ENCODE results near the gene RNF141.

DNA sequence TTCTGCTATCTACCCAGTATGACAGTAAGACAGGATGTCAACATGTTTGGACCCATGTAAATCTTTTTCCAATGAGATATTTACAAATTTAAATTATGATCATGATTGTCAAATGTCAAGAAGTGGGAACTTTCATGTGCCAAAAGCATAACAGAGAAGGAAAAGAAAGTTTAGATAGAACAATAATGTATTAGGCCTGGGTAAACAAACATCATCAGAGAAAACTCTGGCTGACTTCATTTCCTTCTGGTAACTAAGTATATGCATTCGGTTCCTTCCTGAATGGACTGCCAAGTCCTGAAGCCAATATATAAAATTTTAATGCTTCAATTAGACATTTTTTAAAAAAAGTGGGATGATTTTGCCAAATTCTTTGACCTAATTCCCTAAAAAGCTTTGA lies 16.5 kb downstream of the RNF141 start:
- TF ChIP-seq, protein P1, sequence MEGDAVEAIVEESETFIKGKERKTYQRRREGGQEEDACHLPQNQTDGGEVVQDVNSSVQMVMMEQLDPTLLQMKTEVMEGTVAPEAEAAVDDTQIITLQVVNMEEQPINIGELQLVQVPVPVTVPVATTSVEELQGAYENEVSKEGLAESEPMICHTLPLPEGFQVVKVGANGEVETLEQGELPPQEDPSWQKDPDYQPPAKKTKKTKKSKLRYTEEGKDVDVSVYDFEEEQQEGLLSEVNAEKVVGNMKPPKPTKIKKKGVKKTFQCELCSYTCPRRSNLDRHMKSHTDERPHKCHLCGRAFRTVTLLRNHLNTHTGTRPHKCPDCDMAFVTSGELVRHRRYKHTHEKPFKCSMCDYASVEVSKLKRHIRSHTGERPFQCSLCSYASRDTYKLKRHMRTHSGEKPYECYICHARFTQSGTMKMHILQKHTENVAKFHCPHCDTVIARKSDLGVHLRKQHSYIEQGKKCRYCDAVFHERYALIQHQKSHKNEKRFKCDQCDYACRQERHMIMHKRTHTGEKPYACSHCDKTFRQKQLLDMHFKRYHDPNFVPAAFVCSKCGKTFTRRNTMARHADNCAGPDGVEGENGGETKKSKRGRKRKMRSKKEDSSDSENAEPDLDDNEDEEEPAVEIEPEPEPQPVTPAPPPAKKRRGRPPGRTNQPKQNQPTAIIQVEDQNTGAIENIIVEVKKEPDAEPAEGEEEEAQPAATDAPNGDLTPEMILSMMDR (IDR thresholded peaks at IDR 0.05) = no peak
- TF ChIP-seq POLR2A (IDR thresholded peaks at IDR 0.05) = no peak
- no peak for TF ChIP-seq EP300 (IDR thresholded peaks at IDR 0.05)

Measured in ovary (tissue), 3 donors.